Suprapubic skin (tissue), 4 donors: ENCODE measurements around the gene ERFL. TPM values are rescaled to one million over a fixed set of nuclear protein-coding genes. Genes with fewer than 3 reads are reported as not detected.

Source experiments
- DNase-seq, 2 donors: peaks; one replicate each; pipeline ENCODE4 v3.0.0-alpha.2; 2019; ENCODE audit warnings: low spot score in 2 of 2
- H3K27ac ChIP-seq: fragments of 200-600 bp; sonication (generic); one replicate; pipeline ENCODE4 v1.5.1; 2019
- H3K27me3 ChIP-seq: fragments of 200-600 bp; sonication (generic); one replicate; pipeline ENCODE4 v1.5.1; 2019
- H3K36me3 ChIP-seq: fragments of 200-600 bp; sonication (generic); one replicate; pipeline ENCODE4 v1.5.1; 2019
- H3K4me1 ChIP-seq: fragments of 200-600 bp; sonication (generic); one replicate; pipeline ENCODE4 v1.5.1; 2019
- H3K4me3 ChIP-seq: fragments of 200-600 bp; sonication (generic); one replicate; pipeline ENCODE4 v1.5.1; 2019; ENCODE audit warnings: mild to moderate bottlenecking
- H3K9me3 ChIP-seq: fragments of 200-600 bp; sonication (generic); one replicate; pipeline ENCODE4 v1.5.1; 2019
- CTCF ChIP-seq, 2 donors: fragments of 200-600 bp in 1 of 2; fragments of 450-650 bp in 1 of 2; sonication (generic) in 1 of 2; IDR thresholded peaks; one replicate each; pipeline ENCODE4 v1.5.1; 2016 to 2019; ENCODE audit warnings: antibody characterized with exemption in 2 of 2, mild to moderate bottlenecking in 1 of 2, moderate library complexity in 1 of 2
- EP300 ChIP-seq: sonication (generic); formaldehyde crosslinking; IDR thresholded peaks from one replicate; pipeline ENCODE4 v1.6.1; 2017; ENCODE audit warnings: antibody characterized with exemption
- POLR2A ChIP-seq, 2 donors: fragments of 450-650 bp; IDR thresholded peaks; one replicate each; pipeline ENCODE4 v1.6.1; 2017; ENCODE audit warnings: antibody characterized with exemption in 2 of 2, mild to moderate bottlenecking in 2 of 2, moderate library complexity in 2 of 2
- POLR2AphosphoS5 ChIP-seq, 3 donors: sonication (generic); formaldehyde crosslinking; IDR thresholded peaks; one replicate each; pipeline ENCODE4 v1.6.1; 2017; ENCODE audit warnings: antibody characterized with exemption in 3 of 3
- WGBS: methylation state at CpG from one replicate; pipeline ENCODE4 v1.1.5; 2018; 5-methylcytosine and 5-hydroxymethylcytosine counted together
- total RNA-seq, 4 donors: library from RNA; depleted of rRNA; stranded (reverse); fragments of >200 nt; gene quantifications; one replicate each; pipeline ENCODE4 v1.1.0, GENCODE V29; 2016

The ERFL gene
- total RNA-seq, 4 donors from 2014 or later, result 0.21 to 0.72 TPM; not detected in 2

- no peak for DNase-seq
- H3K27ac ChIP-seq, result no peak overlapping the region
Measured at GRCh38 chr19:41960973-41961372, 32.7 kb upstream of the ERFL start.

GRCh38 chr19:41959056-41960053, 31.1 kb upstream of the ERFL start, which contains the start of gene RABAC1:
TSS of gene RABAC1 (minus strand) at chr19:41959321. CDS start at chr19:41959292, 29 bp downstream.
- DNase-seq, result peak; percentile 91 to 93
- H3K4me3 ChIP-seq, result peak within 1 kb of the TSS; percentile 90
- peaks cover 10% of the 10 kb centered on the region for H3K36me3 ChIP-seq
- H3K9me3 ChIP-seq, result no peaks in the 10 kb centered on the region
- H3K4me1 ChIP-seq, result peaks cover 22% of the 10 kb centered on the region
- H3K27me3 ChIP-seq, result no peaks in the 10 kb centered on the region
- TF ChIP-seq CTCF (IDR thresholded peaks at IDR 0.05) (no peak), POLR2A (IDR thresholded peaks at IDR 0.05) (peak in 1 of 2 donors; percentile 33)
- 14% methylated on average over 14 of the region's 46 CpGs for WGBS
- H3K27ac ChIP-seq, result peak within 1 kb of the TSS; percentile 87

More at GRCh38 chr19:41960973-41961372, 32.7 kb upstream of the ERFL start:
- WGBS, result 95% methylated on average over 5 of the region's 5 CpGs
- Histone ChIP-seq H3K4me3 (no peak overlapping the region), H3K9me3 (no peaks in the 10 kb centered on the region), H3K4me1 (peaks cover 22% of the 10 kb centered on the region), H3K27me3 (peaks cover 4% of the 10 kb centered on the region), H3K36me3 (peaks cover 3% of the 10 kb centered on the region)
- TF ChIP-seq POLR2AphosphoS5 (IDR thresholded peaks at IDR 0.05), result no peak
- TF ChIP-seq POLR2A (IDR thresholded peaks at IDR 0.05), result no peak
- no peak for TF ChIP-seq CTCF (IDR thresholded peaks at IDR 0.05)
- no peak for TF ChIP-seq EP300

GRCh38 chr19:41958367-41959055, 30.3 kb upstream of the ERFL start:
- no peaks in the 10 kb centered on the region for H3K9me3 ChIP-seq
- H3K4me1 ChIP-seq, result peaks cover 22% of the 10 kb centered on the region
- TF ChIP-seq CTCF (IDR thresholded peaks at IDR 0.05), result no peak
- peak in 1 of 2 donors; percentile 41 for TF ChIP-seq POLR2A (IDR thresholded peaks at IDR 0.05)
- no peaks in the 10 kb centered on the region for H3K27me3 ChIP-seq
- DNase-seq, result peak; percentile 91 to 92
- H3K4me3 ChIP-seq, result peak overlapping the region; percentile 90
- H3K36me3 ChIP-seq, result peaks cover 10% of the 10 kb centered on the region
- WGBS, result 1% methylated on average over 16 of the region's 43 CpGs
- H3K27ac ChIP-seq, result peak overlapping the region; percentile 87

- no peaks in the 10 kb centered on the region for H3K27me3 ChIP-seq
- 25% methylated on average over 10 of the region's 10 CpGs for WGBS
- peak overlapping the region; percentile 90 for H3K4me3 ChIP-seq
- peak; percentile 58 to 73 for TF ChIP-seq CTCF (IDR thresholded peaks at IDR 0.05)
- no peak for TF ChIP-seq POLR2AphosphoS5 (IDR thresholded peaks at IDR 0.05)
- no peak for TF ChIP-seq POLR2A (IDR thresholded peaks at IDR 0.05)
- H3K9me3 ChIP-seq, result no peaks in the 10 kb centered on the region
- H3K4me1 ChIP-seq, result peaks cover 22% of the 10 kb centered on the region
- no peak overlapping the region for H3K27ac ChIP-seq
- H3K36me3 ChIP-seq, result peaks cover 10% of the 10 kb centered on the region
- no peak for DNase-seq
Measured at GRCh38 chr19:41957838-41958366, 29.7 kb upstream of the ERFL start.
